ENCODE data around the gene SNAI3. TPM values are rescaled to one million over a fixed set of nuclear protein-coding genes. Genes with fewer than 3 reads are reported as not detected.
A peak's percentile ranks its signal among the peaks of the same experiment; 100 is the strongest.

The SNAI3 gene
- total and polyA plus RNA-seq, 9 of the 15 experiments (the other 6 are each of a cell fraction or from before 2014, with no cell fraction given): 0.04 to 4.1 (median 0.80) TPM; not detected in 1

- no peak for TF ChIP-seq ZNF830 (CRISPR knock-in tag; IDR thresholded peaks at IDR 0.05)
- TF ChIP-seq ZNF175 (CRISPR knock-in tag; IDR thresholded peaks at IDR 0.05; ENCODE audit: low read depth): peak; percentile 46; the same call in 1 of the 2 replicates
- TF ChIP-seq KDM2B (CRISPR knock-in tag; IDR thresholded peaks at IDR 0.05): peak; percentile 25; the same call in 1 of the 2 replicates
- TF ChIP-seq U2AF1 (optimal IDR thresholded peaks at IDR 0.05; ENCODE audit: low read depth, low read length): no peak
- no peak for TF ChIP-seq HNRNPH1 (optimal IDR thresholded peaks at IDR 0.05; ENCODE audit: low read depth, low read length)
- peak; percentile 97 for TF ChIP-seq GATA2 (CRISPR knock-in tag; IDR thresholded peaks at IDR 0.05)
- TF ChIP-seq ATF3 (IDR thresholded peaks at IDR 0.05): peak; percentile 94
- TF ChIP-seq ATF3 (CRISPR knock-in tag; conservative IDR thresholded peaks at IDR 0.05): 0 out of 2 replicates have a peak, but pooled peaks have one; percentile 63
- no peak for TF ChIP-seq ZNF398 (CRISPR knock-in tag; IDR thresholded peaks at IDR 0.05)
- no peak for TF ChIP-seq HIVEP1 (CRISPR knock-in tag; IDR thresholded peaks at IDR 0.05)
- TF ChIP-seq CREBBP (IDR thresholded peaks at IDR 0.05; ENCODE audit: low read depth, low read length): no peak
- TF ChIP-seq, protein P1, sequence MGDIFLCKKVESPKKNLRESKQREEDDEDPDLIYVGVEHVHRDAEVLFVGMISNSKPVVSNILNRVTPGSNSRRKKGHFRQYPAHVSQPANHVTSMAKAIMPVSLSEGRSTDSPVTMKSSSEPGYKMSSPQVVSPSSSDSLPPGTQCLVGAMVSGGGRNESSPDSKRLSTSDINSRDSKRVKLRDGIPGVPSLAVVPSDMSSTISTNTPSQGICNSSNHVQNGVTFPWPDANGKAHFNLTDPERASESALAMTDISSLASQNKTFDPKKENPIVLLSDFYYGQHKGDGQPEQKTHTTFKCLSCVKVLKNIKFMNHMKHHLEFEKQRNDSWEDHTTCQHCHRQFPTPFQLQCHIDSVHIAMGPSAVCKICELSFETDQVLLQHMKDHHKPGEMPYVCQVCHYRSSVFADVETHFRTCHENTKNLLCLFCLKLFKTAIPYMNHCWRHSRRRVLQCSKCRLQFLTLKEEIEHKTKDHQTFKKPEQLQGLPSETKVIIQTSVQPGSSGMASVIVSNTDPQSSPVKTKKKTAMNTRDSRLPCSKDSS (IDR thresholded peaks at IDR 0.05; ENCODE audit: low read depth, partially characterized antibody): no peak
- peak; percentile 88 for TF ChIP-seq MTA3 (IDR thresholded peaks at IDR 0.05; ENCODE audit: borderline replicate concordance)
- TF ChIP-seq SMARCE1 (IDR thresholded peaks at IDR 0.05): peak; percentile 97
- TF ChIP-seq KLF10 (CRISPR knock-in tag; IDR thresholded peaks at IDR 0.05): no peak
- no peak for TF ChIP-seq SNAPC5 (CRISPR knock-in tag; IDR thresholded peaks at IDR 0.05)
- no peak for TF ChIP-seq SAFB2 (IDR thresholded peaks at IDR 0.05; ENCODE audit: borderline replicate concordance, low read depth, low read length, severe bottlenecking)
- TF ChIP-seq POLR2AphosphoS2 (IDR thresholded peaks at IDR 0.05; ENCODE audit: low read length): no peak
- TF ChIP-seq NFRKB (IDR thresholded peaks at IDR 0.05; ENCODE audit: low read depth): no peak
- no peak for TF ChIP-seq ZFP30 (CRISPR knock-in tag; IDR thresholded peaks at IDR 0.05; ENCODE audit: borderline replicate concordance)
- no peak for TF ChIP-seq SUPT5H (IDR thresholded peaks at IDR 0.05)
- TF ChIP-seq ZKSCAN3 (CRISPR knock-in tag; IDR thresholded peaks at IDR 0.05): no peak
- TF ChIP-seq TOE1 (IDR thresholded peaks at IDR 0.05; ENCODE audit: borderline replicate concordance): peak; percentile 80
- TF ChIP-seq TOE1 (CRISPR knock-in tag; IDR thresholded peaks at IDR 0.05; ENCODE audit: borderline replicate concordance, low read depth): no peak
- no peak for TF ChIP-seq GABPA (tag; conservative IDR thresholded peaks at IDR 0.05; ENCODE audit: low read depth)
These were observed 1.9 kb upstream of the SNAI3 start (continued) for GRCh38 chr16:88688013-88688778.

All from K562 (cell line).